ENCODE data around the gene TMEM240. TPM values are rescaled to one million over a fixed set of nuclear protein-coding genes. Genes with fewer than 3 reads are reported as not detected.

Gene TMEM240
- total and polyA plus RNA-seq, 9 of the 15 experiments (the other 6 are each of a cell fraction or from before 2014, with no cell fraction given) = 0.24 to 2.0 (median 0.69) TPM; not detected in 5

DNA sequence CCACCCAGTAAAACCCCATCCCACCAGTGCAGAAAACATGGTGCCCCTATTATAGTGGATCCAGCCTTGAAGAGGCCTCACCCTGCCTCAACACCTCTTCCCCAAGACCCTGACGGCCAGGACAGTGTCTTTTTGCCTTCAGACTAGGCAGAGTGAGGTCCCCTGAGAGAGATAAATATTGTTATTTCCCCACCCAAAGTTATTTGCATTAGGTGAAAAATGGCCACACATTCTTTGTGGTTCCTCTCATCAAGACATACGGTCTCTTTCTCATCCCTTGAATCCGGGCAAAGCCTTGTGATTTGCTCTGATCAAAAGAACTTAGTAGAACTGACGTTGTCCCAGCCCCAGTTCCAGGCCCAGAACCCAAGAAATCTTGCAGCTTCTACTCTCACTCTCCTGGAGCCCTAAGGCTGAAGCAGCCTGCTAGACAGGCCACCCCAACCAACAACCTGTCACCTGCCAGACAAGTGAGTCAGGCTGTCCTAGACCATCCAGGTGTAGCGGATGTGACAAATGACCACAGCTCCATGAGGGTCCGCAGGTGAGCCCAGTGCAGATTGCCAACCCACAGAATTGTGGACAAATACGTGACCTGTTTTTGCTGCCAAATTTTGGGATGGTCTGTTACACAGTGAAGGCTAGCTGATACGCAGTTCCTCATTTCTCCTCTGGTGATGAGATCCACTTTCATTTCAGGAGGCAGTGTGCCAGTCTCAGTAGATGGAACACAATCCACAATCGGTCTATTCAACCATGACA is 42.3 kb upstream of the TMEM240 start (continued):
- TF ChIP-seq, protein P1, sequence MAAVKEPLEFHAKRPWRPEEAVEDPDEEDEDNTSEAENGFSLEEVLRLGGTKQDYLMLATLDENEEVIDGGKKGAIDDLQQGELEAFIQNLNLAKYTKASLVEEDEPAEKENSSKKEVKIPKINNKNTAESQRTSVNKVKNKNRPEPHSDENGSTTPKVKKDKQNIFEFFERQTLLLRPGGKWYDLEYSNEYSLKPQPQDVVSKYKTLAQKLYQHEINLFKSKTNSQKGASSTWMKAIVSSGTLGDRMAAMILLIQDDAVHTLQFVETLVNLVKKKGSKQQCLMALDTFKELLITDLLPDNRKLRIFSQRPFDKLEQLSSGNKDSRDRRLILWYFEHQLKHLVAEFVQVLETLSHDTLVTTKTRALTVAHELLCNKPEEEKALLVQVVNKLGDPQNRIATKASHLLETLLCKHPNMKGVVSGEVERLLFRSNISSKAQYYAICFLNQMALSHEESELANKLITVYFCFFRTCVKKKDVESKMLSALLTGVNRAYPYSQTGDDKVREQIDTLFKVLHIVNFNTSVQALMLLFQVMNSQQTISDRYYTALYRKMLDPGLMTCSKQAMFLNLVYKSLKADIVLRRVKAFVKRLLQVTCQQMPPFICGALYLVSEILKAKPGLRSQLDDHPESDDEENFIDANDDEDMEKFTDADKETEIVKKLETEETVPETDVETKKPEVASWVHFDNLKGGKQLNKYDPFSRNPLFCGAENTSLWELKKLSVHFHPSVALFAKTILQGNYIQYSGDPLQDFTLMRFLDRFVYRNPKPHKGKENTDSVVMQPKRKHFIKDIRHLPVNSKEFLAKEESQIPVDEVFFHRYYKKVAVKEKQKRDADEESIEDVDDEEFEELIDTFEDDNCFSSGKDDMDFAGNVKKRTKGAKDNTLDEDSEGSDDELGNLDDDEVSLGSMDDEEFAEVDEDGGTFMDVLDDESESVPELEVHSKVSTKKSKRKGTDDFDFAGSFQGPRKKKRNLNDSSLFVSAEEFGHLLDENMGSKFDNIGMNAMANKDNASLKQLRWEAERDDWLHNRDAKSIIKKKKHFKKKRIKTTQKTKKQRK (IDR thresholded peaks at IDR 0.05; ENCODE audit: borderline replicate concordance, low read depth, low read length) = no peak

DNA sequence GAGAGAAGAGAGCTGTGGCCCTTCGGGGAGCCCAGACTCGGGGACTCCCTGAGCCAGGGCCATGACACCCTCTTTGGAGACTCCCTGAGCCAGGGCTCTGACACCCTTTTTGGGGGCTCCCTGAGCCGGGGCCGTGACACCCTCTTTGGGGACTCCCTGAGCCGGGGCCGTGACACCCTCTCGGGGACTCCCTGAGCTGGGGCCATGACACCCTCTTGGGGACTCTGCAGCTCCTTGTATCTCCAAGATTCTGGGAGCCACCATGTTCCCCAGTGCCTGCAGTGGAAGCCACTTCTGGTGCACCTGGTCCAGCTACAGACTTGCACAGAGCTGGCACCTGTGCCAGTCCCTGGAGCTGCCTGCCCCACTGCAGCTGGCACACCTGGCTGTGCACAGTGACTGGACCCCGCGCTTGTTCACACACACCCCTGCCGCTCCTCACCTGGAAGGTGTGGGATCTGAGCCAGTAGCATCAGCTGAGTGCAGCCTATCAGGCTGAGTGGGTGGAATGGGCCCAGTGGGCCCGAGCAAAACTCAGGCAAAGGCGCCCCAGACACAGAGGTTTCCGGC is 38.0 kb upstream of the TMEM240 start:
- ChIA-PET CTCF (ENCODE audit: low intra/inter-chr PET ratio) (no interaction called here), POLR2A (interaction anchor here (0.6 to 3.4 kb wide), 12 partner anchors 8 to 536 kb away, joined by 3 to 21 read pairs (median 4); partner anchors contain the start of gene MIB2)
- H4K20me1 ChIP-seq (replicated peaks; ENCODE audit: control insufficient read depth, insufficient read depth, low read length) = no peaks in the 10 kb centered on the region
- ATAC-seq (no peak), DNase-seq (ENCODE audit: extremely low read depth in 1 of 4, low spot score in 3 of 4) (no peak), FAIRE-seq (no peak)
- H3K4me2 ChIP-seq (ENCODE audit: insufficient read depth, low read length) = no peak overlapping the region
- peak overlapping the region; percentile 49; the same call in 1 of the 2 replicates for H2AFZ ChIP-seq (ENCODE audit: low read depth, low read length)
- peak overlapping the region in 1 of 2 experiments; percentile 30; a peak in 1 of 4 replicates for H3K9ac ChIP-seq (ENCODE audit: insufficient read depth in 1 of 2, low read depth in 2 of 2, low read length in 2 of 2)
- H3K4me3 ChIP-seq = no peak overlapping the region
- in situ Hi-C loops (cut with MboI) (no loop called here), intact Hi-C loops (cut with micrococcal nuclease) (no loop called here)
- WGBS (ENCODE audit: insufficient coverage, low coverage, missing lambda C conversion rate) = 53% methylated on average over 13 of the region's 13 CpGs
- H3K36me3 ChIP-seq (ENCODE audit: control insufficient read depth, insufficient read depth, low read length) = no peaks in the 10 kb centered on the region
- H3K9me3 ChIP-seq (replicated peaks; ENCODE audit: control insufficient read depth, insufficient read depth, low read depth, low read length) = no peaks in the 10 kb centered on the region
- H3K4me1 ChIP-seq (replicated peaks in 1 of 2; ENCODE audit: control insufficient read depth in 2 of 2, insufficient read depth in 2 of 2, low read length in 2 of 2) = peaks cover 15 to 28% of the 10 kb centered on the region in 2 experiments; a peak in 4 of 5 replicates
- H3K79me2 ChIP-seq (ENCODE audit: control insufficient read depth, insufficient read depth, low read length) = peaks cover 20% of the 10 kb centered on the region
- TF ChIP-seq DDX20 (tag; IDR thresholded peaks at IDR 0.05; ENCODE audit: low read depth) (no peak), TFAP4 (CRISPR knock-in tag; IDR thresholded peaks at IDR 0.05; ENCODE audit: borderline replicate concordance) (no peak), HMG20B (CRISPR knock-in tag; IDR thresholded peaks at IDR 0.05) (no peak)
- TF ChIP-seq, protein P2, sequence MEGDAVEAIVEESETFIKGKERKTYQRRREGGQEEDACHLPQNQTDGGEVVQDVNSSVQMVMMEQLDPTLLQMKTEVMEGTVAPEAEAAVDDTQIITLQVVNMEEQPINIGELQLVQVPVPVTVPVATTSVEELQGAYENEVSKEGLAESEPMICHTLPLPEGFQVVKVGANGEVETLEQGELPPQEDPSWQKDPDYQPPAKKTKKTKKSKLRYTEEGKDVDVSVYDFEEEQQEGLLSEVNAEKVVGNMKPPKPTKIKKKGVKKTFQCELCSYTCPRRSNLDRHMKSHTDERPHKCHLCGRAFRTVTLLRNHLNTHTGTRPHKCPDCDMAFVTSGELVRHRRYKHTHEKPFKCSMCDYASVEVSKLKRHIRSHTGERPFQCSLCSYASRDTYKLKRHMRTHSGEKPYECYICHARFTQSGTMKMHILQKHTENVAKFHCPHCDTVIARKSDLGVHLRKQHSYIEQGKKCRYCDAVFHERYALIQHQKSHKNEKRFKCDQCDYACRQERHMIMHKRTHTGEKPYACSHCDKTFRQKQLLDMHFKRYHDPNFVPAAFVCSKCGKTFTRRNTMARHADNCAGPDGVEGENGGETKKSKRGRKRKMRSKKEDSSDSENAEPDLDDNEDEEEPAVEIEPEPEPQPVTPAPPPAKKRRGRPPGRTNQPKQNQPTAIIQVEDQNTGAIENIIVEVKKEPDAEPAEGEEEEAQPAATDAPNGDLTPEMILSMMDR (IDR thresholded peaks at IDR 0.05 in 2 of 3, conservative IDR thresholded peaks at IDR 0.05 in 1 of 3; ENCODE audit: insufficient read depth in 2 of 3, low read depth in 1 of 3, low read length in 3 of 3) = no peak
- no peaks in the 10 kb centered on the region for H3K9me1 ChIP-seq (ENCODE audit: control insufficient read depth, insufficient read depth, low read length)
- BruUV-seq (replicated peaks) = no TSS peak
- H3K27ac ChIP-seq (ENCODE audit: extremely low read depth, low read depth, low read length) = no peak overlapping the region
- peaks cover 7 to 28% of the 10 kb centered on the region in 2 experiments; a peak in 4 of 5 replicates for H3K27me3 ChIP-seq (ENCODE audit: control insufficient read depth in 2 of 2, insufficient read depth in 2 of 2, low read length in 2 of 2)
